Stimulated activated CD4-positive, alpha-beta T cell treated with anti-CD3 and anti-CD28 coated beads, Interleukin-2, amount 100 ng/mL, for 48 hours (primary cell): ENCODE results near the gene HYAL2.

Experiments used
- DNase-seq, 2 donors: peaks; one replicate each; pipeline ENCODE4 v3.0.0-alpha.2; 2020

The HYAL2 gene

GRCh38 chr3:50268703-50269451 lies 53.7 kb downstream of the HYAL2 start, which contains the start of gene SEMA3B:
Gene SEMA3B (plus strand): TSS chr3:50269147. CDS start chr3:50269241, 94 bp downstream.
- DNase-seq, result no peak

DNA sequence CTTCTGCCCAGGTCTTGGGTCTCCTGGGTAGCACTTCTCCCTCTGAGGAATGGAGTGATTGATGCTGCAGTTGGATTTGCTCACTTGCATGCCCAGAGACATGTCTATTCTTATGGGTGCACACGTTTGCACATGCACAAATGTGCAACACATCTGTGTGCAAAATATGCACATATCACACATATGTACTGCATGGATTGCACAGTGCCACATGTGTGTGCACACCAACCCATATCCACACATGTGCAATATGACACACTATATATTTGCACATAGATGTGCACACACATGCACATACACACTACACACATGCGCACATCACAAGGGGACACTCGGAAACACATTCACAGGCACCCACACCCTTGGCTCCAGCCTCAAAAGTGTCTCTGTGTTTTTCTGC lies 54.3 kb downstream of the HYAL2 start:
- DNase-seq, result no peak
